ENCODE measurements around the gene DCLK1. TPM values are rescaled to one million over a fixed set of nuclear protein-coding genes. Genes with fewer than 3 reads are reported as not detected.

DCLK1 gene
- total RNA-seq, 1 donor from 2014 or later = 22.6 TPM

DNA sequence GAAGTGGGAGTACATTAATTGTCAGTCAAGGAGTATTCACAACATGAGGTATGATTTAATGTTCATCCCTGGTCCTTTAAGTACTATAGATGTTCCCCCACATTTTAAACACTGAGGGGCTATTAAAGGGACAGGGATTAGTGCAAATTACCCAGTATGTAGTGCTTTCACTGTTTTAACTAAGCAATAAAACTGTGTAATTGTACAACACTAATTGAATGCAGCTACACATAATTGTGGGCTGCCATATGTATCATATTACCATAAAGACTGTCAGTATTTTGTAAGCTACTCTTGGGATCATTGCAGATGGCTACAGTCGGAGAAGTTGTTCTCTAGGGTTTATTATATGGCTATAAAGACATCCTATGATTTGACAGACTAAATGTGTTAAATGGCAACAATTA, 316.6 kb downstream of the DCLK1 start:
- Histone ChIP-seq H3K4me1 (no peaks in the 10 kb centered on the region), H3K36me3 (no peaks in the 10 kb centered on the region), H3K4me3 (no peak overlapping the region), H3K9me3 (no peaks in the 10 kb centered on the region), H3K27me3 (no peaks in the 10 kb centered on the region), H3K27ac (no peak overlapping the region)
- DNase-seq (ENCODE audit: low spot score in 2 of 2) = no peak
- intact Hi-C loops (cut with DNase I) = no loop called here
- TF ChIP-seq, protein P1, sequence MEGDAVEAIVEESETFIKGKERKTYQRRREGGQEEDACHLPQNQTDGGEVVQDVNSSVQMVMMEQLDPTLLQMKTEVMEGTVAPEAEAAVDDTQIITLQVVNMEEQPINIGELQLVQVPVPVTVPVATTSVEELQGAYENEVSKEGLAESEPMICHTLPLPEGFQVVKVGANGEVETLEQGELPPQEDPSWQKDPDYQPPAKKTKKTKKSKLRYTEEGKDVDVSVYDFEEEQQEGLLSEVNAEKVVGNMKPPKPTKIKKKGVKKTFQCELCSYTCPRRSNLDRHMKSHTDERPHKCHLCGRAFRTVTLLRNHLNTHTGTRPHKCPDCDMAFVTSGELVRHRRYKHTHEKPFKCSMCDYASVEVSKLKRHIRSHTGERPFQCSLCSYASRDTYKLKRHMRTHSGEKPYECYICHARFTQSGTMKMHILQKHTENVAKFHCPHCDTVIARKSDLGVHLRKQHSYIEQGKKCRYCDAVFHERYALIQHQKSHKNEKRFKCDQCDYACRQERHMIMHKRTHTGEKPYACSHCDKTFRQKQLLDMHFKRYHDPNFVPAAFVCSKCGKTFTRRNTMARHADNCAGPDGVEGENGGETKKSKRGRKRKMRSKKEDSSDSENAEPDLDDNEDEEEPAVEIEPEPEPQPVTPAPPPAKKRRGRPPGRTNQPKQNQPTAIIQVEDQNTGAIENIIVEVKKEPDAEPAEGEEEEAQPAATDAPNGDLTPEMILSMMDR (IDR thresholded peaks at IDR 0.05) = no peak

DNA sequence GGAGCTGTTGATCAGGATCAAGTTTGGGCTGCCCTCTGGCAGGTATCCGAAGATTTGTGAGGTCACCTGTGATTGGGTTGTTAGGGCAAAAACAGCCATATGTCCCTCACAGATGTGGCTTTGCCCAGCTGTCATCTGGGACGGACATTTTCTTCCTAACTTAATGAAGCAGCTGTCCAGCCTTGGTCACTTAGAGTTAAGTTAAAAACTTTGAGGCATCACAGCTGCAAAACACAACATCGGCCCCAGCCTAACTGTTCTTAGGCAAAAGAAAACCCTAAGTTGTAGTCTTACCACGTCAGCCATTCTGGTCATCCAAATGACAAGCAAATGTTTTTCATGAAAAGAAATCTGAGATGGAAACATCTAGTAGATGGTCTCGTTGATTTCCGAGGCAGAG, 318.4 kb downstream of the DCLK1 start:
- Histone ChIP-seq H3K36me3 (no peaks in the 10 kb centered on the region), H3K9me3 (no peaks in the 10 kb centered on the region), H3K4me1 (no peaks in the 10 kb centered on the region), H3K27ac (no peak overlapping the region), H3K4me3 (no peak overlapping the region), H3K27me3 (no peaks in the 10 kb centered on the region)
- no peak for DNase-seq (ENCODE audit: low spot score in 2 of 2)
- intact Hi-C loops (cut with DNase I) = no loop called here
- TF ChIP-seq, protein P1 (IDR thresholded peaks at IDR 0.05) = no peak

DNA sequence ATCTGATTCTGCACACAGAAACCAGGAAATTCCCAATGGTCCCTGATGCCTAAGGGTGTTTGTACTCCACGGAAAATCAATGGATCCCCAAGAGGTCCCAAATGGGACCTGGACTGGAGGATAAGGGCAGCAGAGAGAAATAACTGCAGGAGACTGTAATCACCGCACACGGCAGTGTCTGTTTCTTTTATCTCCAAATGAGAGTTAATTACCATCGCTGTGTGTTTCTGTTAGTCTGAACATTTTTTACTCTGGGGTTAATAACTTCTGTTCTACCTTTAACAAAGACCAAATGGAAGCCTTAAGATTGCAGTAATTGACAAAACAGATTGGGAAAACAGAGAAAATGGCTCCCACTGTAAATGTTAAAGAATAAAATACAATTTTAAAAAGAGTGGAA, 320.9 kb downstream of the DCLK1 start:
- TF ChIP-seq, protein P1 (IDR thresholded peaks at IDR 0.05) = no peak
- H3K27ac ChIP-seq = no peak overlapping the region
- no peaks in the 10 kb centered on the region for H3K36me3 ChIP-seq
- no peaks in the 10 kb centered on the region for H3K9me3 ChIP-seq
- intact Hi-C loops (cut with DNase I) = no loop called here
- H3K4me3 ChIP-seq = no peak overlapping the region
- no peaks in the 10 kb centered on the region for H3K4me1 ChIP-seq
- no peak for DNase-seq (ENCODE audit: low spot score in 2 of 2)
- no peaks in the 10 kb centered on the region for H3K27me3 ChIP-seq

DNA sequence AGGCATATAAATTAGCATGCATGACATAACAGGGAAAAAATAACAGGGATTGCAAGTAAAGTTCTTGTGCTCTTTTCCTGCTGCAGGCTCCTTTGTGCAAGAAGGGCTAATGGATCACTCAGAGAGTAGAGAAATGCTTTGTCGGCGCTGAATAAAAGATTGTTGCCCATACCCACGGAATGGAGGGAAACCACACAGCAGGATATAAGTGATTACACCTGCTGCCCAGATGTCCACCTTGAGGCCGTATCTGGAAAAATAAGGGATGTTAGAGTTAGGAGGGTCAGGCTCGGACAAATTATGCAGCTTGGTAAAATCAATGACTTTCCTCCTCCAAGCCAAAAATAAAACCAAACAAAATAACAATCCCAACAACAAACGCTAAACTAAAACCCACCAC, 322.3 kb downstream of the DCLK1 start:
- TF ChIP-seq, protein P1 (IDR thresholded peaks at IDR 0.05) = no peak
- no peak overlapping the region for H3K27ac ChIP-seq
- no peak for DNase-seq (ENCODE audit: low spot score in 2 of 2)
- H3K4me3 ChIP-seq = no peak overlapping the region
- H3K36me3 ChIP-seq = no peaks in the 10 kb centered on the region
- intact Hi-C loops (cut with DNase I) = no loop called here
- no peaks in the 10 kb centered on the region for H3K9me3 ChIP-seq
- H3K4me1 ChIP-seq = no peaks in the 10 kb centered on the region
- H3K27me3 ChIP-seq = no peaks in the 10 kb centered on the region

DNA sequence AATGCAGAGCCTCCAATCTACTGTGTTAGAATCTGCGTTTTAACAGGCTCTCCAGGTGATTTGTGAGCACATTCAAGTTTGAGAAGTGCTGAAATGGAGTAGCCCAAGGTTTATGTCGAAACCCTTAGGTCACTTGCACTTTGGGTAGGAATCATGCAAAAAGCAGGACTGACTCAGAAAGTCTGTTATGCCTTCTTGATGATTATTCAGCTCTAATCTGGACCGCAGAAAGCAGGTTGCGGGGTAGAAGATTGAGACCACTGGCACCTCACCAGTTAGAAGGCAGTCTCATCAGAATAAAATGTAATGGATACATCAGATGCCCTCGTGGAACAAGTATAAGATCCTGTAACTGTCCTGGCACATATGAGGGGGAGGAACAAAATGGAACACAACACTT, 326.3 kb downstream of the DCLK1 start:
- no peaks in the 10 kb centered on the region for H3K4me1 ChIP-seq
- H3K36me3 ChIP-seq = no peaks in the 10 kb centered on the region
- no peaks in the 10 kb centered on the region for H3K9me3 ChIP-seq
- no peak for DNase-seq (ENCODE audit: low spot score in 2 of 2)
- TF ChIP-seq, protein P1 (IDR thresholded peaks at IDR 0.05) = no peak
- no peak overlapping the region for H3K27ac ChIP-seq
- no peak overlapping the region for H3K4me3 ChIP-seq
- H3K27me3 ChIP-seq = no peaks in the 10 kb centered on the region
- intact Hi-C loops (cut with DNase I) = no loop called here

DNA sequence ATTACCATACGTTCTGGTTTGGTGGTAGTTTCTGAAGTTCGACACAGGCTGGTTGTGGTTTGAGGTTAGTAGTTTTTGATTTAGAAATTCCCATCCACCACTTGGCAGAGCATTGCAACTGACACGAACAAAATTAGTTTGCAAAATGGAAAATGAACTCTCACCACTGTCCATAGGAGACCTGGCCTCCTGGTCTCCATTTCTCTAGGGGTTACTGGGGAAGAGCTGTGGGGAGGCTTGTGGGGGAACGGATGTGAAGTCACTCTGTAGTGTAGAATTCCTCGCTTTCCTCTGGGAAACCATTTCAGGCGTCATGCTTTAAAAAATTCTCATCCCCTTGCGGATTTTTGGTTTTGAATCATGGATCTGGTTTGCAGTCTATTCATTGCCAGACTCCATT, 333.2 kb downstream of the DCLK1 start:
- TF ChIP-seq, protein P1 (IDR thresholded peaks at IDR 0.05) = no peak
- H3K36me3 ChIP-seq = no peaks in the 10 kb centered on the region
- intact Hi-C loops (cut with DNase I) = no loop called here

More for the DNA sequence above, 333.2 kb downstream of the DCLK1 start:
- Histone ChIP-seq H3K9me3 (no peaks in the 10 kb centered on the region), H3K4me3 (no peak overlapping the region), H3K27me3 (no peaks in the 10 kb centered on the region), H3K27ac (no peak overlapping the region), H3K4me1 (no peaks in the 10 kb centered on the region)
- no peak for DNase-seq (ENCODE audit: low spot score in 2 of 2)

All from ascending aorta (tissue), 2 donors.